ENCODE measurements around the gene APOBR.

GRCh38 chr16:28513484-28514181 is 19.2 kb downstream of the APOBR start:
- TF ChIP-seq ZFX (IDR thresholded peaks at IDR 0.05) (no peak), SRF (IDR thresholded peaks at IDR 0.05; ENCODE audit: low read depth) (no peak), POLR2AphosphoS5 (IDR thresholded peaks at IDR 0.05; ENCODE audit: low read depth, low read length) (no peak), REST (IDR thresholded peaks at IDR 0.05; ENCODE audit: low read depth) (no peak), CTCF (IDR thresholded peaks at IDR 0.05 in 2 of 3, conservative IDR thresholded peaks at IDR 0.05 in 1 of 3; ENCODE audit: borderline replicate concordance in 1 of 3, insufficient read depth in 1 of 3, low read depth in 2 of 3, low read length in 2 of 3) (no peak), EZH2phosphoT487 (IDR thresholded peaks at IDR 0.05; ENCODE audit: borderline replicate concordance) (no peak), EZH2 (IDR thresholded peaks at IDR 0.05) (no peak), RAD21 (IDR thresholded peaks at IDR 0.05; ENCODE audit: low read depth) (no peak), JUND (IDR thresholded peaks at IDR 0.05) (no peak), POLR2A (IDR thresholded peaks at IDR 0.05; ENCODE audit: borderline replicate concordance, extremely low read depth, insufficient read depth, insufficient read length) (no peak)
